HepG2 (cell line): ENCODE data around the gene PAK2. TPM values are rescaled to one million over a fixed set of nuclear protein-coding genes. Genes with fewer than 3 reads are reported as not detected.

ENCODE experiments used
- ADNP ChIP-seq: sonication (generic); formaldehyde crosslinking; IDR thresholded peaks from 2 replicates; pipeline ENCODE4 v1.4.0; 2020; ENCODE audit warnings: missing genetic modification reagents
- AKAP8 ChIP-seq: sonication (generic); formaldehyde crosslinking; IDR thresholded peaks from 2 replicates; pipeline ENCODE4 v1.5.1; 2020; ENCODE audit warnings: mild to moderate bottlenecking, missing genetic modification reagents
- CC2D1A ChIP-seq: sonication (generic); formaldehyde crosslinking; IDR thresholded peaks from 2 replicates; pipeline ENCODE4 v1.8.1; 2023; ENCODE audit warnings: mild to moderate bottlenecking, missing genetic modification reagents
- DDIT3 ChIP-seq: sonication (generic); formaldehyde crosslinking; IDR thresholded peaks from 2 replicates; pipeline ENCODE4 v1.4.0; 2020; ENCODE audit warnings: mild to moderate bottlenecking, missing genetic modification reagents
- GABPB1 ChIP-seq: IDR thresholded peaks from 2 replicates; pipeline ENCODE4 v1.6.1; 2016; ENCODE audit warnings: mild to moderate bottlenecking, missing genetic modification reagents, moderate library complexity, missing compliant biosample characterization
- HNRNPUL1 ChIP-seq: fragments of 200-400 bp; formaldehyde crosslinking; IDR thresholded peaks from 2 replicates; pipeline ENCODE4 v1.6.1; 2017; ENCODE audit warnings: low read depth, mild to moderate bottlenecking, low read length, moderate library complexity
- IKZF5 ChIP-seq: IDR thresholded peaks from 2 replicates; pipeline ENCODE4 v1.6.1; 2018; ENCODE audit warnings: missing genetic modification reagents, mild to moderate bottlenecking, missing compliant biosample characterization
- KAT7 ChIP-seq: IDR thresholded peaks from 2 replicates; pipeline ENCODE4 v1.6.1; 2018; ENCODE audit warnings: borderline replicate concordance, missing compliant biosample characterization
- MED13 ChIP-seq: sonication (generic); formaldehyde crosslinking; IDR thresholded peaks from 2 replicates; pipeline ENCODE4 v1.5.0; 2020; ENCODE audit warnings: missing genetic modification reagents
- NPAS2 ChIP-seq: sonication (generic); formaldehyde crosslinking; IDR thresholded peaks from 2 replicates; pipeline ENCODE4 v1.8.0; 2022; ENCODE audit warnings: mild to moderate bottlenecking, missing genetic modification reagents, borderline replicate concordance
- NR2C2 ChIP-seq: sonication (generic); formaldehyde crosslinking; IDR thresholded peaks from 2 replicates; pipeline ENCODE4 v1.4.0; 2020; ENCODE audit warnings: missing genetic modification reagents, mild to moderate bottlenecking, moderate library complexity, borderline replicate concordance
- PAF1 ChIP-seq: IDR thresholded peaks from 2 replicates; pipeline ENCODE4 v1.6.1; 2016; ENCODE audit warnings: missing genetic modification reagents, missing compliant biosample characterization
- SMARCE1 ChIP-seq: fragments of 450-650 bp; IDR thresholded peaks from 2 replicates; pipeline ENCODE4 v1.6.1; 2017; ENCODE audit warnings: borderline replicate concordance
- SNAPC5 ChIP-seq: sonication (generic); formaldehyde crosslinking; IDR thresholded peaks from 2 replicates; pipeline ENCODE4 v1.8.1; 2023; ENCODE audit warnings: mild to moderate bottlenecking, missing genetic modification reagents, borderline replicate concordance
- SSRP1 ChIP-seq: IDR thresholded peaks from 2 replicates; pipeline ENCODE4 v1.6.1; 2016; ENCODE audit warnings: control low read depth
- TARDBP ChIP-seq: sonication (generic); formaldehyde crosslinking; IDR thresholded peaks from 2 replicates; pipeline ENCODE4 v1.8.0; 2022; ENCODE audit warnings: mild to moderate bottlenecking, missing genetic modification reagents
- THAP9 ChIP-seq: sonication (generic); formaldehyde crosslinking; IDR thresholded peaks from 2 replicates; pipeline ENCODE4; 2020; ENCODE audit warnings: missing genetic modification reagents, mild to moderate bottlenecking, borderline replicate concordance
- ZBTB39 ChIP-seq: sonication (generic); formaldehyde crosslinking; IDR thresholded peaks from 2 replicates; pipeline ENCODE4 v1.5.0; 2020; ENCODE audit warnings: missing genetic modification reagents
- ZNF264 ChIP-seq: sonication (generic); formaldehyde crosslinking; IDR thresholded peaks from 2 replicates; pipeline ENCODE4 v1.4.0; 2020; ENCODE audit warnings: missing genetic modification reagents
- ZNF329 ChIP-seq: sonication (generic); formaldehyde crosslinking; IDR thresholded peaks from 2 replicates; pipeline ENCODE4 v1.9.0; 2021; ENCODE audit warnings: low read depth, mild to moderate bottlenecking, missing genetic modification reagents
- ZNF350 ChIP-seq: sonication (generic); formaldehyde crosslinking; IDR thresholded peaks from 2 replicates; pipeline ENCODE4 v1.4.0; 2020; ENCODE audit warnings: mild to moderate bottlenecking, low read depth, missing genetic modification reagents, borderline replicate concordance
- ZNF513 ChIP-seq: sonication (generic); formaldehyde crosslinking; conservative IDR thresholded peaks from 2 replicates; pipeline ENCODE4 v1.5.0; 2020; ENCODE audit warnings: missing genetic modification reagents
- ZNF589 ChIP-seq: sonication (generic); formaldehyde crosslinking; conservative IDR thresholded peaks from 2 replicates; pipeline ENCODE4 v1.8.0; 2022; ENCODE audit warnings: mild to moderate bottlenecking, moderate library complexity, missing genetic modification reagents
- polyA plus RNA-seq, 8 experiments: library from polyadenylated mRNA; depleted of rRNA in 3 of 8; stranded (reverse) in 7 of 8; unstranded in 1 of 8; fragments of >200 nt; fragmentation: Illumina TruSeq in 4 of 8; extraction: Trizol in 4 of 8; gene quantifications; 2 replicates each; pipeline versions ENCODE4 v1.2.1 to v1.2.3, GENCODE V29; 2011 to 2016; ENCODE audit warnings: low read depth in 4 of 8, missing spikeins in 1 of 8, mixed read lengths in 1 of 8; ENCODE audit not compliant: insufficient read depth in 1 of 8
- total RNA-seq, 5 experiments: library from RNA; depleted of rRNA; stranded (reverse); fragments of >200 nt; fragmentation: Illumina TruSeq; extraction: Trizol; gene quantifications; 2 replicates each; pipeline ENCODE4 v1.2.3, GENCODE V29; 2016; ENCODE audit warnings: low read depth in 1 of 5

Gene PAK2
- total and polyA plus RNA-seq, 2 of the 13 experiments (the other 11 are each of a cell fraction or from before 2014, with no cell fraction given), result 23.0 to 24.7 TPM

- no peak for TF ChIP-seq AKAP8
- TF ChIP-seq ZBTB39 (CRISPR knock-in tag), result 0 out of 2 replicates have a peak, but pooled peaks have one; percentile 22
- TF ChIP-seq ZNF329 (CRISPR knock-in tag), result no peak
- no peak for TF ChIP-seq ZNF589 (CRISPR knock-in tag)
- 0 out of 2 replicates have a peak, but pooled peaks have one; percentile 15 for TF ChIP-seq ZNF264 (CRISPR knock-in tag)
- no peak; the same call in 1 of the 2 replicates for TF ChIP-seq MED13 (CRISPR knock-in tag)
- no peak for TF ChIP-seq SNAPC5
- TF ChIP-seq ZNF350 (CRISPR knock-in tag), result no peak
- no peak for TF ChIP-seq TARDBP (CRISPR knock-in tag)
- TF ChIP-seq NR2C2 (CRISPR knock-in tag), result no peak
- TF ChIP-seq ZNF513, result no peak
- no peak for TF ChIP-seq ADNP (CRISPR knock-in tag)
- TF ChIP-seq SMARCE1, result no peak
- no peak for TF ChIP-seq CC2D1A (CRISPR knock-in tag)
- TF ChIP-seq KAT7 (CRISPR knock-in tag), result no peak
- no peak for TF ChIP-seq NPAS2
- TF ChIP-seq HNRNPUL1, result no peak
- no peak for TF ChIP-seq SSRP1 (CRISPR knock-in tag)
- TF ChIP-seq THAP9 (CRISPR knock-in tag), result no peak
- TF ChIP-seq GABPB1, result peak; percentile 63; the same call in 1 of the 2 replicates
- TF ChIP-seq PAF1 (CRISPR knock-in tag), result no peak
- no peak for TF ChIP-seq DDIT3 (CRISPR knock-in tag)
- 0 out of 2 replicates have a peak, but pooled peaks have one; percentile 17 for TF ChIP-seq IKZF5 (CRISPR knock-in tag)
These were observed 27.7 kb upstream of the PAK2 start, which contains the start of the genes CEP19 and PIGX (continued) for GRCh38 chr3:196711838-196712513.
